Adrenal gland (tissue), 12 donors: ENCODE data around the gene SRSF8. TPM values are rescaled to one million over a fixed set of nuclear protein-coding genes. Genes with fewer than 3 reads are reported as not detected.

Source experiments
- DNase-seq, 7 donors: peaks; one replicate each; pipeline ENCODE4 v3.0.0-alpha.2; 2019 to 2020
- H3K27ac ChIP-seq, 5 donors: fragments of 200-600 bp; sonication (generic) in 4 of 5; 1 replicate in 3 of 5; 2 replicates in 2 of 5; pipeline versions ENCODE4 v1.5.1 to v1.8.0; 2016 to 2020; ENCODE audit warnings: mild to moderate bottlenecking in 1 of 5
- H3K27me3 ChIP-seq: fragments of 200-600 bp; 2 replicates; pipeline ENCODE4 v1.8.0; 2021
- H3K36me3 ChIP-seq, 2 donors: fragments of 200-600 bp; replicated peaks in 1 of 2; 1 replicate in 1 of 2; 2 replicates in 1 of 2; pipeline versions ENCODE4 v1.5.1 to v1.8.0; 2018 to 2022
- H3K4me1 ChIP-seq, 2 donors: fragments of 200-600 bp; replicated peaks in 1 of 2; 1 replicate in 1 of 2; 2 replicates in 1 of 2; pipeline versions ENCODE4 v1.5.1 to v1.8.0; 2018 to 2021
- H3K4me3 ChIP-seq, 4 donors: fragments of 200-600 bp; sonication (generic) in 3 of 4; one replicate each; pipeline ENCODE4 v1.5.1; 2016 to 2018
- H3K9me3 ChIP-seq, 3 donors: fragments of 200-600 bp; sonication (generic) in 1 of 3; replicated peaks in 1 of 3; 1 replicate in 2 of 3; 2 replicates in 1 of 3; pipeline versions ENCODE4 v1.5.1 to v1.8.0; 2016 to 2021
- POLR2A ChIP-seq, 2 donors: fragments of 450-650 bp; IDR thresholded peaks; one replicate each; pipeline ENCODE4 v1.6.1; 2017; ENCODE audit warnings: antibody characterized with exemption in 2 of 2, mild to moderate bottlenecking in 2 of 2, moderate library complexity in 1 of 2
- WGBS, 4 donors: extraction: QIAGEN DNeasy Blood & Tissue Kit in 2 of 4; methylation state at CpG; one replicate each; pipeline versions ENCODE4 v1.1.5 to v1.1.7; 2013 to 2017; 5-methylcytosine and 5-hydroxymethylcytosine counted together
- intact Hi-C, 2 donors: fragments of 100-400 bp; cut with DNase I; formaldehyde crosslinking; loops; one replicate each; pipeline versions ENCODE4 v1.14.1 to v1.15.0; 2022 to 2023
- polyA plus RNA-seq, 3 donors: library from polyadenylated mRNA; stranded (reverse); fragments of 200-250 nt in 2 of 3; fragments of 350-450 nt in 1 of 3; fragmentation: Illumina TruSeq in 1 of 3; extraction: RNeasy Lipid Tissue Mini Kit (QIAGEN cat#74804) in 1 of 3; gene quantifications; one replicate each; pipeline ENCODE4 v1.2.3, GENCODE V29; 2013 to 2014
- total RNA-seq, 9 donors: library from RNA; depleted of rRNA in 4 of 9; stranded (reverse); fragments of >200 nt in 4 of 9; fragments of 120-200 nt in 1 of 9; fragmentation: NEBNext Ultra II Directional in 1 of 9; extraction: Animal tissue kit (Norgen Biotek cat#: 25700) in 1 of 9; gene quantifications; one replicate each; pipeline versions ENCODE4 v1.1.0 to v1.2.4, GENCODE V29; 2013 to 2023
- TF ChIP-seq, protein P1 (sequence below), 6 experiments: fragments of 450-650 bp in 4 of 6; fragments of 200-600 bp in 2 of 6; sonication (generic) in 1 of 6; IDR thresholded peaks; 1 replicate in 5 of 6; 2 replicates in 1 of 6; pipeline versions ENCODE4 v1.5.1 to v1.8.0; 2016 to 2021; ENCODE audit warnings: antibody characterized with exemption in 6 of 6, mild to moderate bottlenecking in 2 of 6, moderate library complexity in 1 of 6
- donor health status: healthy with polysubstance abuse.
- donor health status: Bipolar disorder and iron deficiency.
- donor health status: DM: yes; HTN: yes; CAD: no.
- donor health status: DM: no; HTN: no; CAD: no.
- donor health status: DM: no; HTN: no; CAD: no.
- donor health status: DM: yes; HTN: yes; CAD: no.

The SRSF8 gene
- total and polyA plus RNA-seq, 12 donors, result 20.0 to 60.4 (median 43.6) TPM

DNA sequence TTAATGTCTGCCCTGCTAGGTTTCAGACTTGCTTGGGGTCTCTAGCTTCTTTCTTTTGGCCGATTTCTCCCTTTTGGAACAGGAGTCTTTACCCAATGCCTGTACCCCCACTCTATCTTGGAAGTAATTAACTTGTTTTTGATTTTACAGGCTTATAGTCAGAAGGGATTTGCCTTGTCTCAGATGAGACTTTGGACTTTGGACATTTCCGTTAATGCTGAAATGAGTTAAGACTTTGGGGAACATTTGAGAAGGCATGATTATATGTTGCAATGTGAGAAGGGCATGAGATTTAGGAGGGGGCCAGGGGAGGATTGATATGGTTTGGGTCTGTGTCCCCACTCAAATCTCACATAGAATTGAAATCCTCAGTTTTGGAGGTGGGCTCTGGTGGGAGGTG, 12.4 kb upstream of the SRSF8 start:
- no peaks in the 10 kb centered on the region for H3K4me1 ChIP-seq
- no peaks in the 10 kb centered on the region for H3K9me3 ChIP-seq
- DNase-seq, result no peak
- H3K4me3 ChIP-seq, result no peak overlapping the region
- intact Hi-C loops, result no loop called here
- TF ChIP-seq, protein P1, sequence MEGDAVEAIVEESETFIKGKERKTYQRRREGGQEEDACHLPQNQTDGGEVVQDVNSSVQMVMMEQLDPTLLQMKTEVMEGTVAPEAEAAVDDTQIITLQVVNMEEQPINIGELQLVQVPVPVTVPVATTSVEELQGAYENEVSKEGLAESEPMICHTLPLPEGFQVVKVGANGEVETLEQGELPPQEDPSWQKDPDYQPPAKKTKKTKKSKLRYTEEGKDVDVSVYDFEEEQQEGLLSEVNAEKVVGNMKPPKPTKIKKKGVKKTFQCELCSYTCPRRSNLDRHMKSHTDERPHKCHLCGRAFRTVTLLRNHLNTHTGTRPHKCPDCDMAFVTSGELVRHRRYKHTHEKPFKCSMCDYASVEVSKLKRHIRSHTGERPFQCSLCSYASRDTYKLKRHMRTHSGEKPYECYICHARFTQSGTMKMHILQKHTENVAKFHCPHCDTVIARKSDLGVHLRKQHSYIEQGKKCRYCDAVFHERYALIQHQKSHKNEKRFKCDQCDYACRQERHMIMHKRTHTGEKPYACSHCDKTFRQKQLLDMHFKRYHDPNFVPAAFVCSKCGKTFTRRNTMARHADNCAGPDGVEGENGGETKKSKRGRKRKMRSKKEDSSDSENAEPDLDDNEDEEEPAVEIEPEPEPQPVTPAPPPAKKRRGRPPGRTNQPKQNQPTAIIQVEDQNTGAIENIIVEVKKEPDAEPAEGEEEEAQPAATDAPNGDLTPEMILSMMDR (IDR thresholded peaks at IDR 0.05), result no peak
- WGBS, 4 donors, result 72 to 88% (median 77%) methylated on average over 2 of the region's 2 CpGs
- no peak overlapping the region for H3K27ac ChIP-seq
- H3K36me3 ChIP-seq, result no peaks in the 10 kb centered on the region
- no peaks in the 10 kb centered on the region for H3K27me3 ChIP-seq

DNA sequence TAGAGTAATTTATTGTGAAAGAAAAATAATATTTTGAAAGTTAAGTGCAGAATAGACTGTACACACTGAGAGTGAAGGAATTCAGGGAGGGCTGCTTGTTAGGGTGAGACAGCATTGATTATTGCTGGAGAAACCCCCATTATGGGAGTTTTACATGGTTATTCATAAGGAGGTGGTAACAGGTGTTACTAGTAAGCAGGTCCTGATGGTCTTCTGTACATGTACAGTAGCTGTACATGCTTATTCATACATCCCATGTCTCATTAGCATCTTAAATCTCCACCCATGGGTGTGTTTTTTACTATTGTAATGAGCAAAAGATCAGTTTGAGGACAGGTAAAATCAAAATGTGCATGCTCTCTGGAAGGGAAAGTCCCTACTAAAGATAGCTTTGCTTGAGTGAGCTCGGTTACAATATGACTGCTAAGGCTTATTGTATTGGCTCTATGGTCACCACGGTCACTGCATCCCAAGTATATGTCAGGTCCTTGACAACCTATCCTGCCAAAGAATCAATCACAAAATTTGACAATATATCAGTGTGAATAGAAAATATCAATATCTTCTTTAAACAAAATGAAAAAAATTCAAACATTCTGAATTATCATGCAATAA, 11.3 kb upstream of the SRSF8 start:
- Histone ChIP-seq H3K9me3 (no peaks in the 10 kb centered on the region), H3K4me3 (no peak overlapping the region), H3K4me1 (no peaks in the 10 kb centered on the region), H3K36me3 (no peaks in the 10 kb centered on the region), H3K27ac (no peak overlapping the region), H3K27me3 (no peaks in the 10 kb centered on the region)
- 39 to 50% (median 46%) methylated on average over 2 of the region's 2 CpGs for WGBS, 4 donors
- no peak for TF ChIP-seq POLR2A (IDR thresholded peaks at IDR 0.05)
- TF ChIP-seq, protein P1 (IDR thresholded peaks at IDR 0.05), result no peak
- no peak for DNase-seq
- intact Hi-C loops, result no loop called here

DNA sequence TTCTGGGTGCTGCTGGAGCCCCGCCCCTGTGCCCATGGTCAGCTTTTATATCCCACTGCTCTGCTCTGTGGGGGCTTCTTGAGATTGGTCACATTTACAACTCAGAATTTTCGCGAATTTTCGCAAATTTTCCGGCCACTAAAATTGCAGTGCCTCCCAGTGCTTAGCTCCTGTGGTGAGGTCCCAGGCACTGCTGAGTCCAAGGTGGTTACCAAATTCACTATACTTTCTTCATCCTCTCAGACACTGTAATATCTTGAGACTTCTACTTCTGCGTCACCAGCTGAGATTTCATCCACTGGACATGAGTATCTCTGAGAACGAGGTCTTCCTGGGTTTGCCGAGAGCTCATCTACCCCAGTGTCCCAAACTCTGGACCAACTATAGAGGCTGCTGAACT, 8.8 kb upstream of the SRSF8 start:
- no peak overlapping the region for H3K27ac ChIP-seq
- WGBS, 4 donors, result 91 to 96% (median 94%) methylated on average over 8 of the region's 8 CpGs
- TF ChIP-seq POLR2A (IDR thresholded peaks at IDR 0.05), result no peak
- TF ChIP-seq, protein P1 (IDR thresholded peaks at IDR 0.05), result no peak
- H3K36me3 ChIP-seq, result no peaks in the 10 kb centered on the region
- H3K4me3 ChIP-seq, result no peak overlapping the region
- DNase-seq, result no peak
- no peaks in the 10 kb centered on the region for H3K9me3 ChIP-seq
- no peaks in the 10 kb centered on the region for H3K4me1 ChIP-seq
- intact Hi-C loops, result no loop called here
- no peaks in the 10 kb centered on the region for H3K27me3 ChIP-seq

DNA sequence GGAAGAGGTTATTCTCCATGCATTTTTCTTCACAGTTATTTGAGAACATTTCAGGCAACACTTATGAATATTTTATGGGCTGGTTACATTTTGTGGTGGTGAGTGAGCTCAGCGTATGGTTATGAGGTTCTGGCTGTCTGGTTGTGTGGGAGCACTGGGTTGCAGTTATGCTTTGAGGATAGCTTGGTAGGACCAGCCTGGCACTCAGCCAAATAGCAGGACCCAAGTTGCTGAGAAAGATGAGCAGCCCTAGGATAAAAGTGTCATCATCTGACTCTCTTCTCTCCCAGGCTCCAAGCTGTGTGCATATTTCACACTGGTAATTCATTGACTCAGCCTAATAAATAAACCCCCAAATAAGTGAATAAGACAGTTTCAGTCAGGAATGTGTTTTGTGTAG, 8.1 kb upstream of the SRSF8 start:
- Histone ChIP-seq H3K36me3 (no peaks in the 10 kb centered on the region), H3K27me3 (no peaks in the 10 kb centered on the region), H3K4me3 (no peak overlapping the region), H3K4me1 (no peaks in the 10 kb centered on the region), H3K9me3 (no peaks in the 10 kb centered on the region), H3K27ac (no peak overlapping the region)
- intact Hi-C loops, result no loop called here
- DNase-seq, result no peak
- WGBS, 4 donors, result 82 to 89% (median 87%) methylated on average over 1 of the region's 1 CpG
- no peak for TF ChIP-seq POLR2A (IDR thresholded peaks at IDR 0.05)
- TF ChIP-seq, protein P1 (IDR thresholded peaks at IDR 0.05), result no peak
